GM18867 (cell line): Measurements from ENCODE around the gene IMMP1L.

Experiments used
- ATAC-seq: cut with Tn5 transposase; IDR thresholded peaks from one replicate; pipeline ENCODE4 v1.9.1; 2021; ENCODE audit warnings: mild to moderate bottlenecking, moderate library complexity; ENCODE audit not compliant: unreplicated experiment

The IMMP1L gene

DNA sequence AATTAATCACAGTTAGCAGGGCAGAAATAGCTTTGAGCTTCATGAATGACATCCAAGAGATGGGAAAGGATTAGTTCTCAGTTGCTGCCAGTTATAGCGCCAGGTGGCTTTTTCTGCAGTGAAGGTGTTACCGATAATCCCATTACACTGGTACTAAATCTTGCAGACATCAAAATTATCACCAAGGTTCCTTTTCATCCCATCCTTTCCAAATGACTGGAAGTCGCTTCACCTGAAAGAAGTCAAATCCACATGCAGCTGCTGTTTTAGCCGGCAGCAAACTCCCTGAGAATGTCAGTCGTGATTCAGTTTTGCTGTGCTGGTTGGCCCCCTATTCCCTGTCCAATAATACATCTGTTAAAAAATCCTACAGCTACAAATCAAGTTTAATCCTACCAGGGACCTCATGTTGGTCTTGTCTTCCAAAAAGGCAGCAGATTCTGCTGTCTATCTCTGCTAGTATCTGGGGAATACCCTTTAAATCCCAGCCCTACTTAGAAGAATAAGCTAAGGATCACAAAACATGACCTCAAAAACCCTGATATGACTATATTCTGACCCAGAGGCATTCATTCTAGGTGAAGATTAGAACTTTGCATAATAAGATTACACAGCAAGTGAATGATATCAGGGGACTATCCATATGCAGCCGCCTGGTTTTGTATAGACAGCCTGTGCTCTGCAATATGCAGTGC, 31.7 kb downstream of the IMMP1L start:
- ATAC-seq = no peak

DNA sequence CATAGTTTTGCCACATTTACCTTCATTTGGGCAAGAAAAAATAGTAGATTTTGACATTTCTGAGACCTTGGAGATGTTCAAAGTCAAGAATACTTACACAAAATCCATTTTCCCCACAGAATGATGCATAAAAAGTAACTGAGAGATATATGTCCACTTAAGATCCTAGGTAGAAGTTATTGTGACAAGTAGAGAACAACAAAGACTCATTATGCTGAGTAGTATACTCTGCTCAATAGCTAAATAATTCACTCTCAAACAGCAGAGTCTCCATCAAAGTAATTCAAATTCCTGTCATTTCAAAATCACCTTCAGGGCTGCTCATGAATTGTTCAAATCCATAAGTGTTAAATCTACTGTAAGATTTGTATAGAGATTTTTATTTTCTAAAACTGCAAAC, 35.3 kb downstream of the IMMP1L start:
- ATAC-seq = no peak

DNA sequence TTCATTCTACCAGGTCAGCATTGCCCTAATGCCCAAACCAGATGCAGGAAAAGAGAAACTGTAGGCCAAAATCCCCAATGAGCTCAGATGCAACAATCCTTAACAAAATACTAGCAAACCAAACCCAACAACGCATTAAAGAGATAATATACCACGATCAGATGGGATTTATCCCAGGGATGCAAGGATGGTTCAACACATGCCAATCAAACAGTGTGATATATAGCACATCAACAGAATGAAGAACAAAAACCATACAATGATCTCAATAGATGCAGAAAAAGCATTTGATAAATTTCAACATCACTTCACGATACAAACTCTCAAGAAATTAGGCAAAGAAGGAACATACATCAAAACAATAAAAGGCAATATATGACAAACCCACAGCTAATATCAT, 45.0 kb downstream of the IMMP1L start:
- ATAC-seq = no peak

GRCh38 chr11:31455177-31455576, 54.2 kb downstream of the IMMP1L start:
- no peak for ATAC-seq

GRCh38 chr11:31450841-31451240, 58.6 kb downstream of the IMMP1L start:
- ATAC-seq = no peak

- no peak for ATAC-seq
These were observed 60.4 kb downstream of the IMMP1L start for GRCh38 chr11:31449040-31449439.

DNA sequence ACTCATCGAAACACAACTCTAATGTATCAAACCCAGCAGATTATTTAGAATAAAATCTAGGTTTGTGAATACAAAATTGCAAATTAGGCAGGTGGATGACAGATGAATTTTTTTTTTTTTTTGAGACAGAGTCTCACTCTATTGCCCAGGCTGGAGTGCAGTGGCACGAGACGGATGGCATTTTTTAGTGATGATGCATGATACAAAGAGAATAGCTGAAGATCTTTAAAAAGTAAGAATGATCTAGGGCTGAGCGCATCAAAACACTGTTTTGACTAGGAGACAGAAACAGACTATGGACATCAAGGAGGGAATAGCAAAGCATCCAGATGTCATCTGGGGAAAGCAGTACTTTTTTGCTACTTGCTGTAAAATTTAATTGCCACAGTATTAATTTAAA, 63.8 kb downstream of the IMMP1L start:
- no peak for ATAC-seq

GRCh38 chr11:31443802-31444201, 65.6 kb downstream of the IMMP1L start:
- ATAC-seq = no peak

DNA sequence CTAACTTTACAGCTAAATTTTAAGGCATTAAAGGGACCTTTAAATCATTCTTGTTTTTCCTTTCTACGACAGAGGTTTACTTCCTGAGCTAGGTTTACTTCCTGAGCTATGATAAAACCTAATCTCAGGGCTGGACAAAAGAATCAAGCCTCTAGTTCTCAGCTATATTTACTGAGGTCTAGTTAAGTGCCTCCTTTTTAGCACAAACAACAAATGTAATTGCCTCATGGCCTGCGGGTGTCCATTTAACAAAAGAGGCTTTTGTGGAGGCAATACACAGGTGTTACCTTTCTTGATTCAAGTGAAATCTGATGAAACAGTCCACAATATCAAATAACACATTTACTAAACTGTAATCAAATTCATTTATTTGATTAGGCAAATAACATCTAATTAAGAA, 67.3 kb downstream of the IMMP1L start:
- no peak for ATAC-seq

DNA sequence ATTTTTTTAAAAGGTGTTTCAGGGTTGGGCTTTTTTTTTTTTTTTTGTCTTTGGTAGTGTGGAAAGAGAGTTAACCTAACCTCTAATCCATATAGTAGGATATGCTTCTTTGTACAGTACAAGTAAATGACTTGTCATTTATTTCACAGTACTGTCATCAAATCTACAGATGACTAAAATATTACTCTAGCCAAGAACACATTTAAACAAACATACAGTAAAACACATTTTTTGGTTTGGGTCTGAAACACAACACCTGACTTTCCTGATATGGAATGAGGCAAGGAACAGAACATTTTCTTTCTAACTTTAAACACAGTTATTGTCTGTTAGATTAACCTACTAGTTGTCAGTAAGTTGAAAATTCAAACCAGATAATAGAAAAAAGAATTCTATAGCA, 68.1 kb downstream of the IMMP1L start:
- no peak for ATAC-seq

- ATAC-seq = no peak
These were observed 71.5 kb downstream of the IMMP1L start for GRCh38 chr11:31437742-31438435.

GRCh38 chr11:31433851-31434250, 75.6 kb downstream of the IMMP1L start:
- no peak for ATAC-seq

GRCh38 chr11:31424652-31425051, 84.8 kb downstream of the IMMP1L start:
- ATAC-seq = no peak

DNA sequence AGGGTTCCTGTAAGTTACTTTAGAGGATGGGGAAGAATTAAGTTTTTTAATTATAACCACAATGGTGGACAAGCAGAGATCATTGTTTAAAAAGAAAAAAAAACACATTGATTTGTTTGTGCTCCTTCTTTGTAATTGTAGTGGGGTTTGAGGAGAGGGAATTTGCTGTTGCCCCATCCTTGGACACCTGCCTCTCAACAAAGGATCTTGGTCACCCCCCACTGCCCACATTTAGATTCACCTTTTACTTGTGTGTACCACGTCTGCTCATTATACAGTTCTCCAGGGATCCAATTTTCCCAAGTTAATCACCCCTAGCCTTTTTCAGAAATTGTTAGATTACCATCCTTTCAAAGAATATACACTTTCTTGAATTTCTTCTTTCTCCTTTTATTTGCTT, 86.7 kb downstream of the IMMP1L start:
- no peak for ATAC-seq

GRCh38 chr11:31421820-31422219, 87.6 kb downstream of the IMMP1L start:
- no peak for ATAC-seq

DNA sequence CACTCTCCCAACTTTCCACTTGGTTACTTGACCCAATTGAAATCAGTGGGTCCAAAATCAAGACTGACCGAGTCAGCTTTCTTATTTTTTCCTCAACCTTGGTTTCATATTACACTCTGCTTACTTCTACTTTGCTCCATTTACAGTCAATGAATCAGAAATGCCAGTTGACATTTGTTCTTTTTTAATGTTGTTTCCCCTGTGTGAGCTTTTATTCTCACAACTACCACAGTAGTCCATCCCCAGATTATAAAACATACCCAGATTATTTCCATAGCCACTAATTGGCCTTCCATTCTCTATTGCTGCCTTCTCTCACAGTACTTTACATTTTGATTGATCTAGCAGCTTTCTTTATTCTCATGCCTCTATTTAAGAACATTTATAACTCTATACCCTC, 89.8 kb downstream of the IMMP1L start:
- ATAC-seq = no peak

GRCh38 chr11:31419138-31419537, 90.3 kb downstream of the IMMP1L start:
- ATAC-seq = no peak

- ATAC-seq = no peak
These were observed 91.6 kb downstream of the IMMP1L start for GRCh38 chr11:31417816-31418215.

- ATAC-seq = no peak
These were observed 92.1 kb downstream of the IMMP1L start for GRCh38 chr11:31417357-31417756.

DNA sequence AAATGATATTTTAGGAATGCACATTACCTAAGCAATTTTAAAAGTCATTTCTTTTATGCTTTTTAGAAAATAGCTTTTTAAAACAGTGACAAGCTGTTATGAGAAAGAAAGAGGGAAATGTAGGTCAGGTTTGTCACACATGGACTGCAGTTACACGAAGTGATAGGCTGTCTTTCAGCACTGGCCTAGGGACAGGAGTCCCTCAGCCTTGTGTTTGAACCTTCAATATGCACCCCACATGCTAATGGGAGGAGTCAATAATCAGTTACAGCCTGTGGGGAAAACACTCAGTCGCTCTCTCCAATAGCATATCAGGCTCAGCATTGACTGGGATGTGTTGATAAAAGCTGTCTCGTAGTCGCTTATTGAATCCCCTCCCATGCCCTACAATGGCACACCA, 94.0 kb downstream of the IMMP1L start:
- ATAC-seq = no peak

DNA sequence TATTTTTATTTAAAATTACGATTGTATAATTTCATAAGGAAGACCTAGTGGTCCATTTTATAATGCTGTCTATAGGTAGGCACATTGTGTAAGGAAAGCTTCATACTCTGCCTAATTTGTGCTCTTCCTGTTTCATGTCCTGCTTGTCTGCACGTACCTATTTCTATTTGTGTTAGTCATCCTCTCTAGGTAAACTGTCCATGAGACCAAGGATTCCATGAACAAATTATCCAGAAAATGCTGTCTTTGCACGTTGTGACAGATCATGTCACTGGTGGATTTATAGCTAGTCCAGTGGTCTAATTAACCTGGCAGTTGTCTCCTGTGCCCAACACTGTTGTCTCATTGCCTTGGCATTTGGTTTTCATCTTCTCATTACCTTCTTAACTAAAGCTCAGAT, 95.1 kb downstream of the IMMP1L start:
- ATAC-seq = no peak

DNA sequence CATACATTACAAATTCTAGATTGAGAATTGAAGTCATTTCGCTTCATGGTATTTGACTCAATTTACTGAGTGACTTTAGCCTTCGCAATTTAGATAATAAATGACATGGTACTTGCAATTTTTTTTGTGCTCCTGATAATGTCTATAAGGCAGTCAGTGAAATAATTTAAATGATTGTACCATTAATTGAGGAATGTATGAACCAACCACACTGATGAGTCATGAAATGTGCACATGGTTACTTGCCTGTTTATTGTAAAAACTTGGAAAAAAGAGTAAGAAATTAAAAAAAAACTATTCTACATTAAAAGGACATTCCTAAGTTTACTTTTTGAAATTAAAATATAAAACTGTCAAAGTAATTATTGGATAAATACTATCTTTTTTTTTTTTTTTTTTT, 96.5 kb downstream of the IMMP1L start:
- no peak for ATAC-seq

- no peak for ATAC-seq
These were observed 101.2 kb downstream of the IMMP1L start for GRCh38 chr11:31408201-31408600.
